ENCODE data around the gene SPOCK3.

DNA sequence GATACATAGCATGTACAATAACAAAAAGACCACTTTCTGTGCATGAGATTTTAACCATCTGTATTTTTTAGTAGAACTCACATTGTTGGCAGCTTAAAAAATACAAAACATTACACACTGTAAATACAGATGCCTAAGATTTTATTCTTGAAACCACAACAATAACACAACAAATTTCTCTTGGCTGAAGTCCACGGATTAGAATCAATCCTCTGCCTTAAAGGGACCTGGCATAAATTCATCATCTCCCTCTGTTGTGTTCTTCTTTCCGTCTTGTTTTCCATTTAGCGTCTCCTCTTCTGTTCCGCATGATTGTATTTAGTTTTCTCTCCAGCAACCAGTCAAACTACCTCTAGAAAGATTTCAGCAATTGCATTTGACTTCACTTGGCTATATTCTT lies 231.0 kb downstream of the SPOCK3 start:
- TF ChIP-seq EZH2 (IDR thresholded peaks at IDR 0.05; ENCODE audit: borderline replicate concordance, low read length): no peak
- TF ChIP-seq, protein P1, sequence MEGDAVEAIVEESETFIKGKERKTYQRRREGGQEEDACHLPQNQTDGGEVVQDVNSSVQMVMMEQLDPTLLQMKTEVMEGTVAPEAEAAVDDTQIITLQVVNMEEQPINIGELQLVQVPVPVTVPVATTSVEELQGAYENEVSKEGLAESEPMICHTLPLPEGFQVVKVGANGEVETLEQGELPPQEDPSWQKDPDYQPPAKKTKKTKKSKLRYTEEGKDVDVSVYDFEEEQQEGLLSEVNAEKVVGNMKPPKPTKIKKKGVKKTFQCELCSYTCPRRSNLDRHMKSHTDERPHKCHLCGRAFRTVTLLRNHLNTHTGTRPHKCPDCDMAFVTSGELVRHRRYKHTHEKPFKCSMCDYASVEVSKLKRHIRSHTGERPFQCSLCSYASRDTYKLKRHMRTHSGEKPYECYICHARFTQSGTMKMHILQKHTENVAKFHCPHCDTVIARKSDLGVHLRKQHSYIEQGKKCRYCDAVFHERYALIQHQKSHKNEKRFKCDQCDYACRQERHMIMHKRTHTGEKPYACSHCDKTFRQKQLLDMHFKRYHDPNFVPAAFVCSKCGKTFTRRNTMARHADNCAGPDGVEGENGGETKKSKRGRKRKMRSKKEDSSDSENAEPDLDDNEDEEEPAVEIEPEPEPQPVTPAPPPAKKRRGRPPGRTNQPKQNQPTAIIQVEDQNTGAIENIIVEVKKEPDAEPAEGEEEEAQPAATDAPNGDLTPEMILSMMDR (IDR thresholded peaks at IDR 0.05; ENCODE audit: low read length): no peak

Data from OCI-LY1 (cell line).